ENCODE results near the gene ARL16. TPM values are rescaled to one million over a fixed set of nuclear protein-coding genes. Genes with fewer than 3 reads are reported as not detected.
A peak's percentile ranks its signal among the peaks of the same experiment; 100 is the strongest.

The ARL16 gene
- total RNA-seq, 5 donors from 2014 or later (not counting 1 experiment from before 2014, with no cell fraction given) = 30.9 to 51.0 (median 39.3) TPM

GRCh38 chr17:81713004-81713555, 29.5 kb upstream of the ARL16 start:
- no peaks in the 10 kb centered on the region for H3K9me3 Mint-ChIP-seq
- H3K27me3 Mint-ChIP-seq = no peaks in the 10 kb centered on the region
- ChIA-PET POLR2A (no interaction called here), CTCF (no interaction called here)
- Histone ChIP-seq H3K9me3 (no peaks in the 10 kb centered on the region), H3K36me3 (ENCODE audit: control insufficient read depth in 2 of 2, extremely low read depth in 1 of 2, insufficient read depth in 1 of 2, low read length in 1 of 2) (peaks cover 0 to 5% of the 10 kb centered on the region in 2 donors), H3K27me3 (replicated peaks in 1 of 2; ENCODE audit: control insufficient read depth in 2 of 2, extremely low read depth in 1 of 2, insufficient read depth in 2 of 2, low read length in 1 of 2) (peaks cover 0 to 3% of the 10 kb centered on the region in 2 experiments), H3K4me3 (ENCODE audit: control insufficient read depth in 1 of 2, extremely low read depth in 1 of 2, low read length in 1 of 2) (peak overlapping the region; percentile 37 to 51), H3K4me1 (ENCODE audit: control insufficient read depth in 1 of 2, extremely low read depth in 1 of 2, insufficient read depth in 2 of 2, low read length in 2 of 2) (peaks cover 15 to 38% of the 10 kb centered on the region in 2 experiments), H3K27ac (ENCODE audit: low read length) (no peak overlapping the region)
- DNase-seq (no peak), ATAC-seq (replicated peaks in 1 of 4) (no peak)
- no peaks in the 10 kb centered on the region for H3K36me3 Mint-ChIP-seq
- H3K4me1 Mint-ChIP-seq = peaks cover 14 to 22% (median 17%) of the 10 kb centered on the region in 3 donors
- WGBS (ENCODE audit: insufficient coverage) = 64% methylated on average over 15 of the region's 18 CpGs
- H3K27ac Mint-ChIP-seq = peak overlapping the region; percentile 40 to 45
- peak overlapping the region; percentile 73 to 85 (median 82) for H3K4me3 Mint-ChIP-seq

- CTCF ChIA-PET = no interaction called here
- H3K27ac Mint-ChIP-seq = peak overlapping the region; percentile 40 to 45
- H3K36me3 Mint-ChIP-seq = no peaks in the 10 kb centered on the region
Observed at GRCh38 chr17:81712468-81713003, 28.9 kb upstream of the ARL16 start.

GRCh38 chr17:81711814-81712467, 28.3 kb upstream of the ARL16 start, which contains the start of gene SLC25A10:
SLC25A10 (plus strand) TSS chr17:81712284; CDS start chr17:81712427, 143 bp downstream.
- H3K4me1 Mint-ChIP-seq = peaks cover 14 to 22% (median 17%) of the 10 kb centered on the region in 3 donors
- no peaks in the 10 kb centered on the region for H3K9me3 Mint-ChIP-seq
- no peaks in the 10 kb centered on the region for H3K9me3 ChIP-seq
- peaks cover 15 to 38% of the 10 kb centered on the region in 2 experiments for H3K4me1 ChIP-seq (ENCODE audit: control insufficient read depth in 1 of 2, extremely low read depth in 1 of 2, insufficient read depth in 2 of 2, low read length in 2 of 2)
- ChIA-PET CTCF (interaction anchor here in 1 of 2 donors (0.6 kb wide), 1 partner anchor 143 kb away, joined by 4 read pairs; no protein-coding TSS in a partner anchor), POLR2A (interaction anchor here in 1 of 2 donors (0.7 kb wide), 1 partner anchor 691 kb away, joined by 3 read pairs; no protein-coding TSS in a partner anchor)
- peaks cover 0 to 3% of the 10 kb centered on the region in 2 experiments for H3K27me3 ChIP-seq (replicated peaks in 1 of 2; ENCODE audit: control insufficient read depth in 2 of 2, extremely low read depth in 1 of 2, insufficient read depth in 2 of 2, low read length in 1 of 2)
- WGBS (ENCODE audit: insufficient coverage) = under 1% methylated on average over 89 of the region's 89 CpGs
- ATAC-seq (replicated peaks in 1 of 4) (peak; percentile 87 to 91 (median 88)), DNase-seq (peak; percentile 32 to 87 (median 64))
- H3K4me3 ChIP-seq (ENCODE audit: control insufficient read depth in 1 of 2, extremely low read depth in 1 of 2, low read length in 1 of 2) = peak within 1 kb of the TSS; percentile 49 to 60
- peaks cover 4 to 9% of the 10 kb centered on the region in 2 donors for H3K36me3 ChIP-seq (ENCODE audit: control insufficient read depth in 2 of 2, extremely low read depth in 1 of 2, insufficient read depth in 1 of 2, low read length in 1 of 2)
- H3K4me3 Mint-ChIP-seq = peak within 1 kb of the TSS; percentile 73 to 85 (median 82)
- no peaks in the 10 kb centered on the region for H3K27me3 Mint-ChIP-seq
- H3K36me3 Mint-ChIP-seq = peaks cover under 1% of the 10 kb centered on the region
- peak within 1 kb of the TSS; percentile 44 to 45 for H3K27ac Mint-ChIP-seq
- H3K27ac ChIP-seq (ENCODE audit: low read length) = no peak within 1 kb of the TSS

More at GRCh38 chr17:81712468-81713003, 28.9 kb upstream of the ARL16 start:
- Histone ChIP-seq H3K4me3 (ENCODE audit: control insufficient read depth in 1 of 2, extremely low read depth in 1 of 2, low read length in 1 of 2) (peak overlapping the region; percentile 37 to 51), H3K9me3 (no peaks in the 10 kb centered on the region), H3K27ac (ENCODE audit: low read length) (no peak overlapping the region), H3K36me3 (ENCODE audit: control insufficient read depth in 2 of 2, extremely low read depth in 1 of 2, insufficient read depth in 1 of 2, low read length in 1 of 2) (peaks cover 2 to 5% of the 10 kb centered on the region in 2 donors), H3K27me3 (replicated peaks in 1 of 2; ENCODE audit: control insufficient read depth in 2 of 2, extremely low read depth in 1 of 2, insufficient read depth in 2 of 2, low read length in 1 of 2) (peaks cover 0 to 3% of the 10 kb centered on the region in 2 experiments), H3K4me1 (ENCODE audit: control insufficient read depth in 1 of 2, extremely low read depth in 1 of 2, insufficient read depth in 2 of 2, low read length in 2 of 2) (peaks cover 15 to 38% of the 10 kb centered on the region in 2 experiments)
- DNase-seq (peak in 1 of 35 experiments; percentile 19), ATAC-seq (replicated peaks in 1 of 4) (peak in 3 of 4 experiments; percentile 13 to 31 (median 24))
- Mint-ChIP-seq H3K9me3 (no peaks in the 10 kb centered on the region), H3K27me3 (no peaks in the 10 kb centered on the region), H3K4me3 (peak overlapping the region; percentile 73 to 85 (median 82)), H3K4me1 (peaks cover 14 to 22% (median 17%) of the 10 kb centered on the region in 3 donors)
- POLR2A ChIA-PET = no interaction called here
- WGBS (ENCODE audit: insufficient coverage) = 5% methylated on average over 36 of the region's 41 CpGs

DNA sequence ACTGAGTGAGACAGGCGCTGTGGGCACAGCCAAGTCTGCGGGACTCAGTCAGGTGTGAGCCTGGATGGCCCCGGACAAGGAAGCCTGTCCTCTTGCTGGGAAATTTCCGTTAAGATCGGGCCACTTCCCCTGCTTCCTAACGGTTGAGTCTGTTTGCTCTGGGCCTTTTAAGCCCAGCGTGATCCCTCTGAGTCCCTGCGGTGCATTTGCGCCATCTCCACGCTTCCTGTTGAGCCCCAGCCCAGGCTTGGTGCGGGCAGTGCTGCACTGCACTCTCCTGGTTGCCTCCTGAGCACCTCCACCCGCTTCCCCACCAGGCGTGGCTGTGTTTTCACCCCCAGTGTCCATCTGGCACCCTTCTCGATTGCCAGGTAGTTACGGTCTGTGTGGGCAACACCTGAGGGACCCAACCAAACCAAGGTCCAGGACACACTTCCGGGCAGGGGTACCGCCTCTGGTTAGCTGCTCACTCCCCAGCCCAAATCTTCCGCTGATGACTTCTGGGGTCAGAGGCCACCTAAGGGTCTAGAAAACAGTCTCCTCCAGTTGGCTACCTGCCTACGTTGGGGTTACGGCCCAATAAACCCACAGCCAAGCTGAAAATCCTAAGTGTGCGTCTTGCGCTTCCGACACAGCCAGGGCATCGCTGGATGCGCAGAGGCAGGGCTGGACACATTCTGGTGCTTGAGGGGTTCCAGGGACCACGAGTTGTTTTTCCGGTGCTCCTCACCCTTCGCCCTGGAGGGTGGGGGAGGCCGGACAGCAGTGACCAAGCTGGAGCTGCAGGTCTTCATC, 27.1 kb upstream of the ARL16 start:
- Histone ChIP-seq H3K4me3 (ENCODE audit: control insufficient read depth in 1 of 2, extremely low read depth in 1 of 2, low read length in 1 of 2) (peak overlapping the region; percentile 49 to 60), H3K4me1 (ENCODE audit: control insufficient read depth in 1 of 2, extremely low read depth in 1 of 2, insufficient read depth in 2 of 2, low read length in 2 of 2) (peaks cover 15 to 38% of the 10 kb centered on the region in 2 experiments), H3K36me3 (ENCODE audit: control insufficient read depth in 2 of 2, extremely low read depth in 1 of 2, insufficient read depth in 1 of 2, low read length in 1 of 2) (peaks cover 12 to 13% of the 10 kb centered on the region in 2 donors), H3K9me3 (no peaks in the 10 kb centered on the region), H3K27me3 (replicated peaks in 1 of 2; ENCODE audit: control insufficient read depth in 2 of 2, extremely low read depth in 1 of 2, insufficient read depth in 2 of 2, low read length in 1 of 2) (peaks cover 0 to 3% of the 10 kb centered on the region in 2 experiments), H3K27ac (ENCODE audit: low read length) (no peak overlapping the region)
- WGBS (ENCODE audit: insufficient coverage) = 37% methylated on average over 29 of the region's 29 CpGs
- H3K4me3 Mint-ChIP-seq = peak overlapping the region in 2 of 3 donors; percentile 70 to 82
- no peaks in the 10 kb centered on the region for H3K27me3 Mint-ChIP-seq
- H3K4me1 Mint-ChIP-seq = peaks cover 14 to 25% (median 18%) of the 10 kb centered on the region in 3 donors
- ChIA-PET CTCF (no interaction called here), POLR2A (no interaction called here)
- DNase-seq (peak in 1 of 35 experiments; percentile 39), ATAC-seq (replicated peaks in 1 of 4) (no peak)
- H3K9me3 Mint-ChIP-seq = no peaks in the 10 kb centered on the region
- H3K36me3 Mint-ChIP-seq = peaks cover 9% of the 10 kb centered on the region
- H3K27ac Mint-ChIP-seq = peak overlapping the region; percentile 4 to 55

DNA sequence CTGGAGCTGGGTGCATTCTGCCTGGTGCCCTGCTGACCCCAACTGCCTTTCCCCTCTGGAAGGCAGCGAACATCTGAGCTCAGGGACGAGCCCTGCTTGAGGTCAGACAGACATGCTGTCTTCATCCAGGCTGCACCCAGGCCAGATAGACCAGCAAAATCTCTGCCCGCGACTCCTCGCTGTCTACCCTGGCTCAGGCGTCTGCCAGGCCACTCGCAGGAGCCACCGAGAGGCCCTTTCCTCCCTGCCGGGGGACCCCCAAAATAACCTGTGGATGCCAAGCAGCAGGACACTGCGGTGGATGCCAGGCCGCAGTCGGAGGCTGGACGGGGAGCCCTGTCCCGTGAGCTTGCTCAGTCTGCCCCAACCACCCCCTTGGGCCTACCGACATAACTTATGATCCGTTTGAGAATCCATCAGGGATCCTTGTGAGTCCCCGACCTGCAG, 25.2 kb upstream of the ARL16 start:
- no peak overlapping the region for H3K27ac Mint-ChIP-seq
- POLR2A ChIA-PET = no interaction called here
- peaks cover 15% of the 10 kb centered on the region for H3K36me3 Mint-ChIP-seq
- Histone ChIP-seq H3K36me3 (ENCODE audit: control insufficient read depth in 2 of 2, extremely low read depth in 1 of 2, insufficient read depth in 1 of 2, low read length in 1 of 2) (peaks cover 13 to 19% of the 10 kb centered on the region in 2 donors), H3K4me1 (ENCODE audit: control insufficient read depth in 1 of 2, extremely low read depth in 1 of 2, insufficient read depth in 2 of 2, low read length in 2 of 2) (peaks cover 18 to 43% of the 10 kb centered on the region in 2 experiments), H3K27me3 (replicated peaks in 1 of 2; ENCODE audit: control insufficient read depth in 2 of 2, extremely low read depth in 1 of 2, insufficient read depth in 2 of 2, low read length in 1 of 2) (peaks cover 0 to 3% of the 10 kb centered on the region in 2 experiments), H3K27ac (ENCODE audit: low read length) (no peak overlapping the region), H3K9me3 (no peaks in the 10 kb centered on the region), H3K4me3 (ENCODE audit: control insufficient read depth in 1 of 2, extremely low read depth in 1 of 2, low read length in 1 of 2) (no peak overlapping the region)
- no peaks in the 10 kb centered on the region for H3K27me3 Mint-ChIP-seq
- DNase-seq (no peak), ATAC-seq (replicated peaks in 1 of 4) (no peak)
- no peaks in the 10 kb centered on the region for H3K9me3 Mint-ChIP-seq
- 94% methylated on average over 17 of the region's 17 CpGs for WGBS (ENCODE audit: insufficient coverage)
- H3K4me3 Mint-ChIP-seq = no peak overlapping the region
- H3K4me1 Mint-ChIP-seq = peaks cover 14 to 33% (median 29%) of the 10 kb centered on the region in 3 donors
- CTCF ChIA-PET = no interaction called here
